Peyer's patch (tissue), 4 donors: ENCODE measurements around the gene SLC22A16.

ENCODE experiments used
- CTCF ChIP-seq, 6 experiments: fragments of 450-650 bp in 4 of 6; fragments of 200-600 bp in 2 of 6; sonication (generic) in 1 of 6; IDR thresholded peaks; one replicate each; pipeline ENCODE4 v1.5.1; 2017 to 2019; ENCODE audit warnings: antibody characterized with exemption in 6 of 6, mild to moderate bottlenecking in 3 of 6, moderate library complexity in 1 of 6
- POLR2A ChIP-seq, 2 donors: fragments of 450-650 bp; IDR thresholded peaks; one replicate each; pipeline ENCODE4 v1.5.1; 2017; ENCODE audit warnings: antibody characterized with exemption in 2 of 2, mild to moderate bottlenecking in 2 of 2, moderate library complexity in 2 of 2

GRCh38 chr6:110385458-110385863 lies 91.0 kb downstream of the SLC22A16 start:
- TF ChIP-seq CTCF (IDR thresholded peaks at IDR 0.05) (no peak), POLR2A (IDR thresholded peaks at IDR 0.05) (no peak)
